Heart left ventricle (tissue), 16 donors: ENCODE data around the gene LAMP1. TPM values are rescaled to one million over a fixed set of nuclear protein-coding genes. Genes with fewer than 3 reads are reported as not detected.

Experiments
- ATAC-seq, 4 donors: fragments of 200-7000 bp; cut with Tn5 transposase; one replicate each; pipeline ENCODE4 v1.9.1; 2020 to 2022; ENCODE audit warnings: moderate library complexity in 4 of 4, mild to moderate bottlenecking in 3 of 4, moderate number of reproducible peaks in 1 of 4
- DNase-seq, 5 donors: peaks; one replicate each; pipeline ENCODE4 v3.0.0-alpha.2; 2020
- H3K27ac ChIP-seq, 12 donors: fragments of 200-600 bp; sonication (generic) in 4 of 12; one replicate each; pipeline versions ENCODE4 v1.5.0 to v1.8.0; 2016 to 2022; ENCODE audit warnings: mild to moderate bottlenecking in 2 of 12
- H3K27me3 ChIP-seq, 9 donors: fragments of 200-600 bp; sonication (generic) in 2 of 9; one replicate each; pipeline versions ENCODE4 v1.5.1 to v1.8.0; 2016 to 2022; ENCODE audit warnings: mild to moderate bottlenecking in 3 of 9
- H3K36me3 ChIP-seq, 9 donors: fragments of 200-600 bp; sonication (generic) in 2 of 9; one replicate each; pipeline versions ENCODE4 v1.5.0 to v1.8.0; 2018 to 2022; ENCODE audit warnings: mild to moderate bottlenecking in 2 of 9
- H3K4me1 ChIP-seq, 12 donors: fragments of 200-600 bp; sonication (generic) in 4 of 12; one replicate each; pipeline versions ENCODE4 v1.5.0 to v1.8.0; 2016 to 2022; ENCODE audit warnings: mild to moderate bottlenecking in 3 of 12
- H3K4me3 ChIP-seq, 12 donors: fragments of 200-600 bp; sonication (generic) in 4 of 12; one replicate each; pipeline versions ENCODE4 v1.5.0 to v1.8.0; 2017 to 2022; ENCODE audit warnings: mild to moderate bottlenecking in 9 of 12, moderate library complexity in 4 of 12
- H3K9me3 ChIP-seq, 12 donors: fragments of 200-600 bp; sonication (generic) in 4 of 12; one replicate each; pipeline versions ENCODE4 v1.5.0 to v1.8.0; 2016 to 2022; ENCODE audit warnings: mild to moderate bottlenecking in 1 of 12
- POLR2A ChIP-seq, 2 donors: fragments of 450-650 bp; IDR thresholded peaks; one replicate each; pipeline ENCODE4 v1.6.1; 2017; ENCODE audit warnings: antibody characterized with exemption in 2 of 2, mild to moderate bottlenecking in 2 of 2, moderate library complexity in 2 of 2
- WGBS, 4 donors: extraction: QIAGEN DNeasy Blood & Tissue Kit in 2 of 4; methylation state at CpG; one replicate each; pipeline versions ENCODE4 v1.1.5 to v1.1.7; 2013 to 2018; 5-methylcytosine and 5-hydroxymethylcytosine counted together
- intact Hi-C, 10 donors: fragments of 100-400 bp; cut with DNase I; formaldehyde crosslinking; loops; one replicate each; pipeline versions ENCODE4 v1.11.1 to v1.14.2; 2022
- polyA plus RNA-seq, 2 donors: library from polyadenylated mRNA; stranded (reverse); fragments of 200-250 nt; gene quantifications; one replicate each; pipeline ENCODE4 v1.2.3, GENCODE V29; 2013
- total RNA-seq, 9 donors: library from RNA; depleted of rRNA in 2 of 9; stranded (reverse); fragments of >200 nt in 2 of 9; fragmentation: NEBNext Ultra II Directional in 3 of 9; extraction: Animal tissue kit (Norgen Biotek cat#: 25700) in 3 of 9; gene quantifications; one replicate each; pipeline versions ENCODE4 v1.1.0 to v1.2.4, GENCODE V29; 2016 to 2023
- TF ChIP-seq, protein P1 (sequence below), 12 donors: fragments of 200-600 bp; sonication (generic) in 4 of 12; IDR thresholded peaks; one replicate each; pipeline versions ENCODE4 v1.5.0 to v1.8.0; 2018 to 2022; ENCODE audit warnings: antibody characterized with exemption in 12 of 12, mild to moderate bottlenecking in 5 of 12
- donor health status: ischemic (EF 13 %, LVEDD 7.1; RV severe dilation, severe dysfunction).
- donor health status: healthy with polysubstance abuse.
- donor health status: DM: no; HTN: yes; CAD: no.
- donor health status: DM: no; HTN: no; CAD: no.
- donor health status: ischemic (EF 25% LVEDD 6.9; RV normal size, moderate dysfunction).
- donor health status: ischemic (EF 25% LVEDD 5.7; RV mildly dilated, moderate dysfunction).
- donor health status: healthy.
- donor health status: DM: yes; HTN: yes; CAD: no.
- donor health status: ischemic (EF 35%, LVEDD 5.7; RV mildly dilated, moderate dysfunction).
- donor health status: nonischemic (EF 11% LVEDD 7.7; RV severe dilation, severe dysfunction).
- donor health status: DM: yes; HTN: yes; CAD: no.
- donor health status: PGD.
- donor health status: ischemic (EF 29% LVEDD 5.4; RV normal size, mild dysfunction).
- donor health status: nonischemic (EF 23%, LVEDD 6.1; RV moderate dilation, normal function).

LAMP1 gene
- total and polyA plus RNA-seq, 11 donors, result 41.4 to 214 (median 97.6) TPM

DNA sequence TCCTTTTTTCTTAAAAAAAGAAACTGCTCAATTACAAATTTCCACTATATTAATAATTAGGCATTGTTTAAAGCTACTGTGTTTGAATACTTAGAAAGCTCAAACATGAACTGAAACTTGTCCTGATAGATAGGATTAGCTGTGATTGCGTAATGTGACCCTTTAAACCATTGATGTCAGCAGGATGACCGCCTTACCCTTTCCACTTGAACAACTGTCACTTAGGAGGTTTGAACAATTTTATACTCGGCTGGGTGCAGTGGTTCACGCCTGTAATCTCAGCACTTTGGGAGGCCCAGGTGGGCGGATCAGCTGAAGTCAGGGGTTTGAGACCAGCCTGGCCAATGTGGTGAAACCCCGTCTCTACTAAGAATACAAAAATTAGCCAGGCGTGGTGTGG lies 2.9 kb downstream of the LAMP1 start:
- TF ChIP-seq POLR2A (IDR thresholded peaks at IDR 0.05), result no peak
- TF ChIP-seq, protein P1, sequence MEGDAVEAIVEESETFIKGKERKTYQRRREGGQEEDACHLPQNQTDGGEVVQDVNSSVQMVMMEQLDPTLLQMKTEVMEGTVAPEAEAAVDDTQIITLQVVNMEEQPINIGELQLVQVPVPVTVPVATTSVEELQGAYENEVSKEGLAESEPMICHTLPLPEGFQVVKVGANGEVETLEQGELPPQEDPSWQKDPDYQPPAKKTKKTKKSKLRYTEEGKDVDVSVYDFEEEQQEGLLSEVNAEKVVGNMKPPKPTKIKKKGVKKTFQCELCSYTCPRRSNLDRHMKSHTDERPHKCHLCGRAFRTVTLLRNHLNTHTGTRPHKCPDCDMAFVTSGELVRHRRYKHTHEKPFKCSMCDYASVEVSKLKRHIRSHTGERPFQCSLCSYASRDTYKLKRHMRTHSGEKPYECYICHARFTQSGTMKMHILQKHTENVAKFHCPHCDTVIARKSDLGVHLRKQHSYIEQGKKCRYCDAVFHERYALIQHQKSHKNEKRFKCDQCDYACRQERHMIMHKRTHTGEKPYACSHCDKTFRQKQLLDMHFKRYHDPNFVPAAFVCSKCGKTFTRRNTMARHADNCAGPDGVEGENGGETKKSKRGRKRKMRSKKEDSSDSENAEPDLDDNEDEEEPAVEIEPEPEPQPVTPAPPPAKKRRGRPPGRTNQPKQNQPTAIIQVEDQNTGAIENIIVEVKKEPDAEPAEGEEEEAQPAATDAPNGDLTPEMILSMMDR (IDR thresholded peaks at IDR 0.05), result no peak
- peak overlapping the region in 1 of 12 donors; percentile 32 for H3K27ac ChIP-seq
- DNase-seq (no peak), ATAC-seq (no peak)
- peaks cover 0 to 23% (median 6%) of the 10 kb centered on the region in 9 donors for H3K36me3 ChIP-seq
- H3K27me3 ChIP-seq, result no peaks in the 10 kb centered on the region
- H3K4me3 ChIP-seq, result no peak overlapping the region
- 85 to 88% (median 86%) methylated on average over 7 of the region's 7 CpGs for WGBS, 4 donors
- H3K4me1 ChIP-seq, result peaks cover 0 to 57% (median 24%) of the 10 kb centered on the region in 12 donors
- no peaks in the 10 kb centered on the region for H3K9me3 ChIP-seq
- intact Hi-C loops, result loop anchor here in 4 of 10 donors (5.0 to 10.0 kb wide), 3 partner anchors 83 to 95 kb away; no protein-coding TSS in a partner anchor

DNA sequence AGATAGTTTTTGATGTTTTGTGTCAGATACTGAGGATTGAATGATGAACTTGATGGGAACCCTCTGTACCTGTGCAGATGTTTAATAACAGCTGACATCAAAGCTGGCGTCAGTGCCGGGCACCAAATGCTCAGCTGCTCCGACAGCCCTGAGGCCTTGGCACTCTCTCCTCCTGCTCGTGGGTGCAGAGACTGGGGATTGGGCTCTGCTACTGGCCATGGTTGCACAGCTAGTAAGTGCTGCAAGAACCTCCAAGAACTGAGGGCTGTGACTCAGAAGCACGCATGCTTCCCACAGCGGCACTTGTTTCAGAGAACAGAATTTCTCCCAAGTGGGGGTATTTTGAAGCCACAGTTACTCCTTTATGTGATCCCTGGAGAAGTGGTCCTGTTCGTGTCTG lies 5.9 kb downstream of the LAMP1 start:
- 78 to 91% (median 87%) methylated on average over 3 to 7 of the region's 7 CpGs for WGBS, 4 donors
- peaks cover 0 to 42% (median 6%) of the 10 kb centered on the region in 9 donors for H3K36me3 ChIP-seq
- H3K4me1 ChIP-seq, result peaks cover 0 to 55% (median 15%) of the 10 kb centered on the region in 12 donors
- TF ChIP-seq, protein P1 (IDR thresholded peaks at IDR 0.05), result no peak
- no peak for TF ChIP-seq POLR2A (IDR thresholded peaks at IDR 0.05)
- ATAC-seq (peak in 1 of 4 donors; percentile 38), DNase-seq (no peak)
- no peak overlapping the region for H3K27ac ChIP-seq
- no peaks in the 10 kb centered on the region for H3K9me3 ChIP-seq
- H3K27me3 ChIP-seq, result no peaks in the 10 kb centered on the region
- intact Hi-C loops, result no loop called here
- no peak overlapping the region for H3K4me3 ChIP-seq

DNA sequence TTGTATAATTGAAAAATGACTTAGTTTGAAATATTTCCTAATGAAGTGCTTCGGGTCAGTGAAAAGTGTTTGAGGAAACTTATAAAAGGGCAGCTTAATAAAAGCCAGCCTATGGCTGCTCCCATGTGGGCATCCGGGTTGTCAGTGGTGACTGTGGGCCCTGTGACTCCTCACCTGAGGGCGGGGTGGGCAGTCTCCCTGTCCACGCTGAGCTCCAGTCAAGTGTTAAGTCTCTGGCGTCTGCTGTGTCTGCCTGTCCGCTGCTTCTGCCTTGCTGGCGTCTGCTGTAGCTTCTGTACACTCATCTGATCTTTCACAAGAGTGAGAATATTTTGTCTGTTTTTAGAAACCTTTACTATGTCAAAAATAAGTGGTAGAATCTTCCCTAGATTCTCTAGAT lies 7.1 kb downstream of the LAMP1 start:
- 84 to 91% (median 86%) methylated on average over 7 of the region's 7 CpGs for WGBS, 4 donors
- Histone ChIP-seq H3K36me3 (peaks cover 0 to 47% (median 12%) of the 10 kb centered on the region in 9 donors), H3K27ac (no peak overlapping the region), H3K4me3 (no peak overlapping the region), H3K4me1 (peaks cover 0 to 43% (median 3%) of the 10 kb centered on the region in 12 donors), H3K9me3 (no peaks in the 10 kb centered on the region), H3K27me3 (no peaks in the 10 kb centered on the region)
- ATAC-seq (no peak), DNase-seq (no peak)
- intact Hi-C loops, result no loop called here
- TF ChIP-seq, protein P1 (IDR thresholded peaks at IDR 0.05), result no peak
- no peak for TF ChIP-seq POLR2A (IDR thresholded peaks at IDR 0.05)

DNA sequence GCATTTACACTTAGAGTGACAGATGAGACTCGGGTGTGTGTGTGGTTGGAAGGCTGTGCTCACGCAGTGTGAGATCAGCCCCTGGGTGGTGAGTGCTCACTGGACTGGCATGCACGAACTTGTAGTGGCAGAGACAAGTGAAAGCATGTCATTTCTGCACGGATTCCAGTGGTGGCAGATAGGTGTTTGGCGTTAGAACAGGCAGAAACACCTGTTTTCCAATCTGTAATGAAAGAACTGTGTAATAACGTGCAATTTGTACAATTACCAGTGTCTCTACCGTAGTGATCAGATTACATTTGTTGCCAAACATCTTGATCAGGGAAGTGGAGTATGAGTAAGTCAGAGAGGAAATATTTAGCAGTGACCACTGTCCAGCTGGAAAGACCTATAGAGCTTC lies 8.2 kb downstream of the LAMP1 start:
- no peaks in the 10 kb centered on the region for H3K27me3 ChIP-seq
- TF ChIP-seq, protein P1 (IDR thresholded peaks at IDR 0.05), result no peak
- no peak for TF ChIP-seq POLR2A (IDR thresholded peaks at IDR 0.05)
- peak in 3 of 4 donors; percentile 44 to 69 (median 47) for ATAC-seq
- DNase-seq, result no peak
- H3K9me3 ChIP-seq, result no peaks in the 10 kb centered on the region
- peaks cover 0 to 57% (median 22%) of the 10 kb centered on the region in 9 donors for H3K36me3 ChIP-seq
- WGBS, 4 donors, result 50 to 57% (median 55%) methylated on average over 7 of the region's 7 CpGs
- intact Hi-C loops, result no loop called here
- no peak overlapping the region for H3K27ac ChIP-seq
- no peak overlapping the region for H3K4me3 ChIP-seq
- peaks cover 0 to 32% (median 0%) of the 10 kb centered on the region in 12 donors for H3K4me1 ChIP-seq
